ENCODE results near the gene MOXD1. TPM values are rescaled to one million over a fixed set of nuclear protein-coding genes. Genes with fewer than 3 reads are reported as not detected.

MOXD1 gene
- total RNA-seq, 4 donors from 2014 or later, result 4.6 to 13.3 (median 6.6) TPM

- H3K27ac ChIP-seq, result no peak overlapping the region
- no peak overlapping the region for H3K4me3 ChIP-seq
- H3K9me3 ChIP-seq, result peaks cover 0 to 19% (median 2%) of the 10 kb centered on the region in 4 donors
- no peak for DNase-seq (ENCODE audit: low spot score in 2 of 2)
- TF ChIP-seq EP300 (IDR thresholded peaks at IDR 0.05) (no peak), CTCF (IDR thresholded peaks at IDR 0.05) (no peak), POLR2A (IDR thresholded peaks at IDR 0.05) (no peak)
- H3K27me3 ChIP-seq, result no peaks in the 10 kb centered on the region
- H3K36me3 ChIP-seq, result no peaks in the 10 kb centered on the region
- no peaks in the 10 kb centered on the region for H3K4me1 ChIP-seq
These were observed 41.9 kb upstream of the MOXD1 start for GRCh38 chr6:132443206-132443605.

- TF ChIP-seq POLR2A (IDR thresholded peaks at IDR 0.05) (no peak), CTCF (IDR thresholded peaks at IDR 0.05) (no peak), EP300 (IDR thresholded peaks at IDR 0.05) (no peak)
- H3K36me3 ChIP-seq, result no peaks in the 10 kb centered on the region
- H3K27ac ChIP-seq, result no peak overlapping the region
- 87 to 96% methylated on average over 2 of the region's 2 CpGs for WGBS, 2 donors
- no peaks in the 10 kb centered on the region for H3K9me3 ChIP-seq
- no peak for DNase-seq (ENCODE audit: low spot score in 2 of 2)
- H3K4me1 ChIP-seq, result no peaks in the 10 kb centered on the region
- no peaks in the 10 kb centered on the region for H3K27me3 ChIP-seq
- no peak overlapping the region for H3K4me3 ChIP-seq
These were observed 28.8 kb upstream of the MOXD1 start for GRCh38 chr6:132430110-132430509.

GRCh38 chr6:132425176-132425575 is 23.9 kb upstream of the MOXD1 start:
- Histone ChIP-seq H3K27ac (no peak overlapping the region), H3K9me3 (peaks cover 0 to 30% (median 2%) of the 10 kb centered on the region in 4 donors), H3K4me1 (no peaks in the 10 kb centered on the region), H3K4me3 (no peak overlapping the region), H3K27me3 (no peaks in the 10 kb centered on the region), H3K36me3 (no peaks in the 10 kb centered on the region)
- TF ChIP-seq POLR2A (IDR thresholded peaks at IDR 0.05), result no peak
- no peak for TF ChIP-seq EP300 (IDR thresholded peaks at IDR 0.05)
- no peak for TF ChIP-seq CTCF (IDR thresholded peaks at IDR 0.05)
- 83 to 94% methylated on average over 4 to 5 of the region's 5 CpGs for WGBS, 2 donors
- no peak for DNase-seq (ENCODE audit: low spot score in 2 of 2)

- H3K4me3 ChIP-seq, result no peak overlapping the region
- peaks cover 0 to 30% (median 2%) of the 10 kb centered on the region in 4 donors for H3K9me3 ChIP-seq
- H3K27me3 ChIP-seq, result no peaks in the 10 kb centered on the region
- no peak for TF ChIP-seq EP300 (IDR thresholded peaks at IDR 0.05)
- TF ChIP-seq CTCF (IDR thresholded peaks at IDR 0.05), result no peak
- H3K36me3 ChIP-seq, result no peaks in the 10 kb centered on the region
- 91 to 93% methylated on average over 3 of the region's 3 CpGs for WGBS, 2 donors
- DNase-seq (ENCODE audit: low spot score in 2 of 2), result no peak
- H3K4me1 ChIP-seq, result no peaks in the 10 kb centered on the region
- H3K27ac ChIP-seq, result no peak overlapping the region
These were observed 22.6 kb upstream of the MOXD1 start for GRCh38 chr6:132423839-132424238.

GRCh38 chr6:132418235-132418965 is 17.1 kb upstream of the MOXD1 start:
- WGBS, 2 donors, result 77 to 80% methylated on average over 6 of the region's 6 CpGs
- no peak overlapping the region for H3K4me3 ChIP-seq

More at GRCh38 chr6:132418235-132418965, 17.1 kb upstream of the MOXD1 start:
- Histone ChIP-seq H3K9me3 (peaks cover 0 to 25% (median 2%) of the 10 kb centered on the region in 4 donors), H3K27me3 (no peaks in the 10 kb centered on the region), H3K36me3 (no peaks in the 10 kb centered on the region), H3K4me1 (peaks cover 0 to 4% (median 0%) of the 10 kb centered on the region in 4 donors), H3K27ac (no peak overlapping the region)
- no peak for TF ChIP-seq POLR2A (IDR thresholded peaks at IDR 0.05)
- TF ChIP-seq EP300 (IDR thresholded peaks at IDR 0.05), result no peak
- no peak for TF ChIP-seq CTCF (IDR thresholded peaks at IDR 0.05)
- DNase-seq (ENCODE audit: low spot score in 2 of 2), result no peak

Data from tibial nerve (tissue), 4 donors.